ENCODE data around the gene TRABD2B.

GRCh38 chr1:47794530-47794929 lies 202.7 kb downstream of the TRABD2B start:
- TF ChIP-seq CTCF (IDR thresholded peaks at IDR 0.05) (no peak), POLR2AphosphoS5 (IDR thresholded peaks at IDR 0.05) (no peak), POLR2A (IDR thresholded peaks at IDR 0.05) (no peak)
